Uterus (tissue), 2 donors: ENCODE measurements around the gene CCNY.

ENCODE experiments used
- POLR2A ChIP-seq, 2 donors: fragments of 450-650 bp; IDR thresholded peaks; one replicate each; pipeline ENCODE4 v1.6.1; 2016; ENCODE audit warnings: antibody characterized with exemption in 2 of 2, mild to moderate bottlenecking in 1 of 2, moderate library complexity in 1 of 2
- TF ChIP-seq, protein P1 (sequence below), 4 experiments: fragments of 200-600 bp in 2 of 4; fragments of 450-650 bp in 2 of 4; sonication (generic) in 2 of 4; IDR thresholded peaks; one replicate each; pipeline ENCODE4 v1.5.1; 2016 to 2019; ENCODE audit warnings: antibody characterized with exemption in 4 of 4, mild to moderate bottlenecking in 2 of 4, moderate library complexity in 1 of 4

DNA sequence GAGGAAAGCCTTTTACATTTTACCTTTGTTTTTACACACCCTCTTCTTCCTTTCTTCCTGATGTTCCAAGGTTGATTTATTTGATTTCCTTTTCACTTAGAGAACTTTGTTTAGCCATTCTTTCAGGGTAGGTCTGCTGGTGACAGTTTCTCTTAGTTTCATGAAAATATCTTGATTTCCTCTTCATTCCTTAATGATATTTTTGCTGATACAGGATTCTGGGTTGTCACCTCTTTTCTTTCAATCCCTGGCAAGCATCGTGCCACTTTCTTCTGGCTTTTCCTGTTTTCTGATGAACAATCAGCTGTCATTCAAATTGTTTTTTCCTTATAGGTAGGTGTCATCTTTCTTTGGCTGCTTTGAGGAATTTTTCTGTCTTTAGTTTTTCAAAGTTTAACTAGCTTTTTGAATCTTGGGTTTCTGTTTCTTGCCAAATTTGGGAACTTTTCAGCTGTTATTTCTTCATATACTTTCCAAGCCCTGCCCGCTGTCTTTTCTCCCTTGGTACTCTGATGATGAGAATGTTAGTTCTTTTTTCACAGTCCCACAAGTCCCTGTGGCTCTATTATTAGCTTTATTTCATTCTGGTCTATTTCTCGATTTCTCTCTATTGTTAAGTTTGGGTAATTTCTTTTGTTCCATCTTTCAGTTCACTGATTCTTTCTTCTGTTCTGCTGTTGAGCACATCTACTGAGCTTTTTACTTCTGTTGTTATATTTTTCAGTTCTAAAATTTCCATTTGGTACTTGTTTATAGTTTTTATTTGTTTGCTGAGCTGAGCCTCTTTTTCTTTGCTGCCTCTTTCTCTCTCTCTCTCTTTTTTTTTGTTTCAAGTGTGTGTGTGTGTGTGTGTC lies 102.6 kb downstream of the CCNY start:
- TF ChIP-seq, protein P1, sequence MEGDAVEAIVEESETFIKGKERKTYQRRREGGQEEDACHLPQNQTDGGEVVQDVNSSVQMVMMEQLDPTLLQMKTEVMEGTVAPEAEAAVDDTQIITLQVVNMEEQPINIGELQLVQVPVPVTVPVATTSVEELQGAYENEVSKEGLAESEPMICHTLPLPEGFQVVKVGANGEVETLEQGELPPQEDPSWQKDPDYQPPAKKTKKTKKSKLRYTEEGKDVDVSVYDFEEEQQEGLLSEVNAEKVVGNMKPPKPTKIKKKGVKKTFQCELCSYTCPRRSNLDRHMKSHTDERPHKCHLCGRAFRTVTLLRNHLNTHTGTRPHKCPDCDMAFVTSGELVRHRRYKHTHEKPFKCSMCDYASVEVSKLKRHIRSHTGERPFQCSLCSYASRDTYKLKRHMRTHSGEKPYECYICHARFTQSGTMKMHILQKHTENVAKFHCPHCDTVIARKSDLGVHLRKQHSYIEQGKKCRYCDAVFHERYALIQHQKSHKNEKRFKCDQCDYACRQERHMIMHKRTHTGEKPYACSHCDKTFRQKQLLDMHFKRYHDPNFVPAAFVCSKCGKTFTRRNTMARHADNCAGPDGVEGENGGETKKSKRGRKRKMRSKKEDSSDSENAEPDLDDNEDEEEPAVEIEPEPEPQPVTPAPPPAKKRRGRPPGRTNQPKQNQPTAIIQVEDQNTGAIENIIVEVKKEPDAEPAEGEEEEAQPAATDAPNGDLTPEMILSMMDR (IDR thresholded peaks at IDR 0.05): no peak
- TF ChIP-seq POLR2A (IDR thresholded peaks at IDR 0.05): no peak
